IMR-90 (cell line): ENCODE data around the gene ISG20L2. TPM values are rescaled to one million over a fixed set of nuclear protein-coding genes. Genes with fewer than 3 reads are reported as not detected.
A peak's percentile ranks its signal among the peaks of the same experiment; 100 is the strongest.

Experiments used
- ATAC-seq: fragments of 200-7000 bp; cut with Tn5 transposase; 2 replicates; pipeline ENCODE4 v1.9.1; 2020; ENCODE audit warnings: low read depth, mild to moderate bottlenecking, moderate library complexity
- BruUV-seq: library from RNA; stranded (reverse); fragments of 400-500 nt; replicated peaks from 2 replicates; lab custom pipeline; 2021; lab: Mats Ljungman, UMichigan
- CTCF ChIA-PET: fragments of 300-600 bp; formaldehyde crosslinking; extraction: SDS; loops from one replicate; lab custom pipeline; 2021; ENCODE audit warnings: antibody characterized with exemption; lab: Yijun Ruan, JAX
- POLR2A ChIA-PET: fragments of 300-600 bp; sonication (Branson Sonifier 250); formaldehyde crosslinking; loops from one replicate; lab custom pipeline; 2022; ENCODE audit warnings: antibody characterized with exemption; ENCODE audit not compliant: unreplicated experiment; lab: Charles Lee
- DNase-seq: peaks from one replicate; pipeline ENCODE4 v3.0.0; 2013
- H2AFZ ChIP-seq: replicated peaks from 2 replicates; pipeline ENCODE3; 2013; ENCODE audit warnings: low read length, mild to moderate bottlenecking; ENCODE audit not compliant: poor library complexity
- H2AK5ac ChIP-seq: 2 replicates; pipeline ENCODE4 v1.6.1; 2013; ENCODE audit warnings: low read depth, low read length, inconsistent platforms
- H2AK9ac ChIP-seq: replicated peaks from 2 replicates; pipeline ENCODE3; 2013; ENCODE audit warnings: mild to moderate bottlenecking, low read depth, low read length, moderate library complexity; ENCODE audit not compliant: poor library complexity
- H2BK120ac ChIP-seq: 2 replicates; pipeline ENCODE4 v1.6.1; 2013; ENCODE audit warnings: low read depth, low read length, inconsistent platforms
- H2BK15ac ChIP-seq: 3 replicates; pipeline ENCODE4 v1.6.1; 2013; ENCODE audit warnings: low read depth, low read length, inconsistent platforms
- H2BK20ac ChIP-seq: 2 replicates; pipeline ENCODE4 v1.6.1; 2013; ENCODE audit warnings: low read depth, mild to moderate bottlenecking, inconsistent platforms, low read length, moderate library complexity
- H2BK5ac ChIP-seq: 2 replicates; pipeline ENCODE4 v1.6.1; 2013; ENCODE audit warnings: mild to moderate bottlenecking, low read depth, low read length, inconsistent platforms; ENCODE audit not compliant: poor library complexity, severe bottlenecking
- H3K14ac ChIP-seq: replicated peaks from 2 replicates; pipeline ENCODE4 v1.6.1; 2013; ENCODE audit warnings: low read depth, low read length, inconsistent platforms
- H3K18ac ChIP-seq: 2 replicates; pipeline ENCODE4 v1.6.1; 2013; ENCODE audit warnings: low read depth, low read length, control low read depth
- H3K23ac ChIP-seq: 2 replicates; pipeline ENCODE4 v1.6.1; 2013; ENCODE audit warnings: low read depth, low read length, inconsistent platforms
- H3K27ac ChIP-seq: 2 replicates; pipeline ENCODE4 v1.5.1; 2013; ENCODE audit warnings: mild to moderate bottlenecking, control low read depth, low read length; ENCODE audit not compliant: insufficient read depth
- H3K27me3 ChIP-seq: 2 replicates; pipeline ENCODE4 v1.6.1; 2013; ENCODE audit warnings: low read length; ENCODE audit not compliant: control insufficient read depth, insufficient read depth
- H3K36me3 ChIP-seq: 2 replicates; pipeline ENCODE4 v1.6.1; 2013; ENCODE audit warnings: low read length, mixed read lengths; ENCODE audit not compliant: control insufficient read depth, insufficient read depth
- H3K4ac ChIP-seq: 2 replicates; pipeline ENCODE4 v1.6.1; 2013; ENCODE audit warnings: low read depth, low read length, inconsistent platforms
- H3K4me1 ChIP-seq: 2 replicates; pipeline ENCODE4 v1.6.1; 2013; ENCODE audit warnings: low read length, mixed read lengths; ENCODE audit not compliant: control insufficient read depth, insufficient read depth
- H3K4me2 ChIP-seq: 2 replicates; pipeline ENCODE4 v1.6.1; 2013; ENCODE audit warnings: low read depth, mild to moderate bottlenecking, control low read depth, low read length, moderate library complexity
- H3K4me3 ChIP-seq: 2 replicates; pipeline ENCODE4 v1.5.1; 2013; ENCODE audit warnings: low read depth, mild to moderate bottlenecking, control low read depth, low read length, moderate library complexity; ENCODE audit not compliant: insufficient read depth
- H3K56ac ChIP-seq: 2 replicates; pipeline ENCODE4 v1.6.1; 2013; ENCODE audit warnings: low read length, inconsistent platforms; ENCODE audit not compliant: insufficient read depth; ENCODE audit errors: extremely low read depth
- H3K79me1 ChIP-seq, 2 experiments: 2 replicates each; pipeline ENCODE4 v1.6.1; 2013; ENCODE audit warnings: low read length in 2 of 2, inconsistent platforms in 1 of 2, low read depth in 1 of 2
- H3K9ac ChIP-seq: 2 replicates; pipeline ENCODE4 v1.6.1; 2013; ENCODE audit warnings: low read depth, low read length, control low read depth
- H3K9me1 ChIP-seq: 2 replicates; pipeline ENCODE4 v1.6.1; 2013; ENCODE audit warnings: low read length, inconsistent platforms; ENCODE audit not compliant: insufficient read depth
- H3K9me3 ChIP-seq: 2 replicates; pipeline ENCODE4 v1.6.1; 2013; ENCODE audit warnings: low read length; ENCODE audit not compliant: control insufficient read depth, insufficient read depth
- H4K20me1 ChIP-seq: 2 replicates; pipeline ENCODE4 v1.6.1; 2013; ENCODE audit warnings: low read length, inconsistent platforms; ENCODE audit not compliant: insufficient read depth
- H4K5ac ChIP-seq: 2 replicates; pipeline ENCODE4 v1.6.1; 2013; ENCODE audit warnings: mild to moderate bottlenecking, low read depth, low read length, control low read depth
- H4K8ac ChIP-seq, 2 experiments: 2 replicates each; pipeline ENCODE4 v1.6.1; 2013; ENCODE audit warnings: low read depth in 2 of 2, low read length in 2 of 2, control low read depth in 1 of 2, inconsistent platforms in 1 of 2
- H4K91ac ChIP-seq: 2 replicates; pipeline ENCODE4 v1.6.1; 2013; ENCODE audit warnings: low read depth, low read length, inconsistent platforms; ENCODE audit not compliant: insufficient read depth
- BHLHE40 ChIP-seq: fragments of 150-350 bp; IDR thresholded peaks from 2 replicates; pipeline ENCODE4 v1.6.1; 2016; ENCODE audit warnings: mild to moderate bottlenecking, low read depth, low read length
- CEBPB ChIP-seq: IDR thresholded peaks from 2 replicates; pipeline ENCODE4 v1.6.1; 2012; ENCODE audit warnings: low read depth, low read length, improper control_type of control experiment
- CHD1 ChIP-seq: IDR thresholded peaks from 2 replicates; pipeline ENCODE4 v1.6.1; 2012; ENCODE audit warnings: low read depth, low read length, improper control_type of control experiment
- FOS ChIP-seq: fragments of 150-350 bp; IDR thresholded peaks from 2 replicates; pipeline ENCODE4 v1.6.1; 2016; ENCODE audit warnings: low read depth, low read length
- MAFK ChIP-seq: IDR thresholded peaks from 2 replicates; pipeline ENCODE4 v1.6.1; 2012; ENCODE audit warnings: low read depth, low read length, improper control_type of control experiment
- MAZ ChIP-seq: IDR thresholded peaks from 2 replicates; pipeline ENCODE4 v1.6.1; 2012; ENCODE audit warnings: low read depth, mild to moderate bottlenecking, low read length, improper control_type of control experiment, moderate library complexity, borderline replicate concordance
- MXI1 ChIP-seq: IDR thresholded peaks from 2 replicates; pipeline ENCODE4 v1.6.1; 2012; ENCODE audit warnings: low read depth, mild to moderate bottlenecking, low read length, moderate library complexity, borderline replicate concordance
- NFE2L2 ChIP-seq: fragments of 150-350 bp; IDR thresholded peaks from 2 replicates; pipeline ENCODE4 v1.6.1; 2016; ENCODE audit warnings: low read depth, mild to moderate bottlenecking, low read length
- POLR2A ChIP-seq: IDR thresholded peaks from 2 replicates; pipeline ENCODE4 v1.6.1; 2012; ENCODE audit warnings: mild to moderate bottlenecking, low read depth, low read length
- RAD21 ChIP-seq: IDR thresholded peaks from 2 replicates; pipeline ENCODE4 v1.6.1; 2012; ENCODE audit warnings: low read length, improper control_type of control experiment
- RCOR1 ChIP-seq: IDR thresholded peaks from 2 replicates; pipeline ENCODE4 v1.6.1; 2012; ENCODE audit warnings: mild to moderate bottlenecking, low read length, improper control_type of control experiment; ENCODE audit not compliant: insufficient replicate concordance
- RFX5 ChIP-seq: IDR thresholded peaks from 2 replicates; pipeline ENCODE4 v1.8.0; 2012; ENCODE audit warnings: low read depth, mild to moderate bottlenecking, low read length, moderate library complexity
- SMC3 ChIP-seq: fragments of 150-350 bp; IDR thresholded peaks from 2 replicates; pipeline ENCODE4 v1.6.1; 2016; ENCODE audit warnings: low read depth, mild to moderate bottlenecking, antibody characterized with exemption, low read length, moderate library complexity
- WGBS, 2 experiments: methylation state at CpG; one replicate each; pipeline versions ENCODE4 v1.1.5 to v1.1.7; 2013; ENCODE audit warnings: missing lambda C conversion rate in 2 of 2; ENCODE audit not compliant: insufficient read length in 1 of 2; ENCODE audit errors: extremely low coverage in 2 of 2; 5-methylcytosine and 5-hydroxymethylcytosine counted together
- dilution Hi-C: fragments of 300-500 bp; cut with HindIII; formaldehyde crosslinking; loops from one replicate; pipeline ENCODE4 v1.14.3; 2018; ENCODE audit warnings: low sequenced_read_pairs; ENCODE audit not compliant: unreplicated experiment
- in situ Hi-C: fragments of 300-500 bp; cut with MboI; formaldehyde crosslinking; loops from 3 replicates; pipeline ENCODE4 v1.14.3; 2019; ENCODE audit warnings: low sequenced_read_pairs, inconsistent platforms, mixed read lengths
- intact Hi-C: fragments of 100-400 bp; cut with micrococcal nuclease; formaldehyde crosslinking; loops from 2 replicates; pipeline ENCODE4 v1.10.0; 2022
- polyA plus RNA-seq, 3 experiments: library from polyadenylated mRNA; depleted of rRNA; stranded (reverse); fragments of >200 nt; gene quantifications; 2 replicates each; pipeline ENCODE4 v1.2.3, GENCODE V29; 2012; ENCODE audit warnings: low replicate concordance in 1 of 3
- total RNA-seq: library from RNA; depleted of rRNA; stranded (reverse); fragments of >200 nt; gene quantifications from 2 replicates; pipeline ENCODE4 v1.2.3, GENCODE V29; 2012
- TF ChIP-seq, protein P1 (sequence below): conservative IDR thresholded peaks from 2 replicates; pipeline ENCODE4 v1.5.1; 2012; ENCODE audit warnings: mild to moderate bottlenecking, low read depth, low read length, improper control_type of control experiment
- TF ChIP-seq, protein P2 (sequence below): fragments of 150-350 bp; IDR thresholded peaks from 2 replicates; pipeline ENCODE4 v1.6.1; 2017; ENCODE audit warnings: mild to moderate bottlenecking, antibody characterized with exemption, low read length, low read depth
- TF ChIP-seq, protein P3 (sequence below): fragments of 150-350 bp; IDR thresholded peaks from 2 replicates; pipeline ENCODE4 v1.6.1; 2016; ENCODE audit warnings: low read depth, mild to moderate bottlenecking, low read length, moderate library complexity, borderline replicate concordance

Gene ISG20L2
- total and polyA plus RNA-seq, 2 of the 4 experiments (the other 2 are of a cell fraction) = 17.0 to 27.3 TPM

DNA sequence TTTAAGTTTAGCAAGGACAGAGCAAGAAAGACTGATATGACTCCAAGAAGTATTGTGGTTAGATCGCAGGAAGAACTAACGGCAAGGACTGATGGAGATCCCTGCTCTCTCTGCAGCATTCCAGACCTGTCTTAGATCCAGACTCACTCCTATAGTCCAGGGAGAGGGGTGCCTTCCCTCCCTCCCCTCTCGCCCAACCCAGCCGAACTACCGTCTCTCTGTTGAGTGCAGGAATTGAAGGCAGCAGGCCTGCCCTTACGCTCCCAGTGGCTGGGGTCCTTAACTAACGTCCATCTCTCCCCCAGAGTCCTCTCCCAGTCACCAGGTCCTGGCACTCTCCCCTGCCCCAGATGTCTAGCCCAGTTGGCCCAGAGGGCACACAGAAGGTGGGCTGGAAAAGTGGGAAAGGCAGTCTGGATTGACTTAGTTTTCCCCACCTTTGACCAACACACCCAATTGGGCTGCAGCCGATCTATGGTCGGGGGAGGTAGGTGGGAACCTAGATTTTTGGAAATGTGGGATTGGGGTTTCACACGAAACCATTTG lies 24.3 kb downstream of the ISG20L2 start:
- no peak overlapping the region for H3K56ac ChIP-seq
- H4K5ac ChIP-seq = no peak overlapping the region
- no peaks in the 10 kb centered on the region for H3K79me1 ChIP-seq
- H2BK20ac ChIP-seq = no peak overlapping the region
- H2BK15ac ChIP-seq = no peak overlapping the region
- H2AK9ac ChIP-seq = peak overlapping the region; percentile 14
- POLR2A ChIA-PET = no interaction called here
- in situ Hi-C loops (no loop called here), dilution Hi-C loops (no loop called here), intact Hi-C loops (no loop called here)
- ATAC-seq (no peak), DNase-seq (no peak)
- no peaks in the 10 kb centered on the region for H4K20me1 ChIP-seq
- H3K18ac ChIP-seq = no peak overlapping the region
- H3K9me3 ChIP-seq = no peaks in the 10 kb centered on the region
- H3K4me2 ChIP-seq = no peak overlapping the region; the same call in 1 of the 2 replicates
- H3K14ac ChIP-seq = no peak overlapping the region
- peaks cover 36% of the 10 kb centered on the region for H3K4me1 ChIP-seq
- TF ChIP-seq SMC3 (no peak), MXI1 (no peak), FOS (no peak), RFX5 (no peak), RCOR1 (no peak), RAD21 (no peak), CHD1 (no peak), MAZ (no peak), MAFK (no peak), POLR2A (no peak), NFE2L2 (no peak), CEBPB (no peak), BHLHE40 (no peak)
- TF ChIP-seq, protein P1, sequence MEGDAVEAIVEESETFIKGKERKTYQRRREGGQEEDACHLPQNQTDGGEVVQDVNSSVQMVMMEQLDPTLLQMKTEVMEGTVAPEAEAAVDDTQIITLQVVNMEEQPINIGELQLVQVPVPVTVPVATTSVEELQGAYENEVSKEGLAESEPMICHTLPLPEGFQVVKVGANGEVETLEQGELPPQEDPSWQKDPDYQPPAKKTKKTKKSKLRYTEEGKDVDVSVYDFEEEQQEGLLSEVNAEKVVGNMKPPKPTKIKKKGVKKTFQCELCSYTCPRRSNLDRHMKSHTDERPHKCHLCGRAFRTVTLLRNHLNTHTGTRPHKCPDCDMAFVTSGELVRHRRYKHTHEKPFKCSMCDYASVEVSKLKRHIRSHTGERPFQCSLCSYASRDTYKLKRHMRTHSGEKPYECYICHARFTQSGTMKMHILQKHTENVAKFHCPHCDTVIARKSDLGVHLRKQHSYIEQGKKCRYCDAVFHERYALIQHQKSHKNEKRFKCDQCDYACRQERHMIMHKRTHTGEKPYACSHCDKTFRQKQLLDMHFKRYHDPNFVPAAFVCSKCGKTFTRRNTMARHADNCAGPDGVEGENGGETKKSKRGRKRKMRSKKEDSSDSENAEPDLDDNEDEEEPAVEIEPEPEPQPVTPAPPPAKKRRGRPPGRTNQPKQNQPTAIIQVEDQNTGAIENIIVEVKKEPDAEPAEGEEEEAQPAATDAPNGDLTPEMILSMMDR = no peak
- TF ChIP-seq, protein P2, sequence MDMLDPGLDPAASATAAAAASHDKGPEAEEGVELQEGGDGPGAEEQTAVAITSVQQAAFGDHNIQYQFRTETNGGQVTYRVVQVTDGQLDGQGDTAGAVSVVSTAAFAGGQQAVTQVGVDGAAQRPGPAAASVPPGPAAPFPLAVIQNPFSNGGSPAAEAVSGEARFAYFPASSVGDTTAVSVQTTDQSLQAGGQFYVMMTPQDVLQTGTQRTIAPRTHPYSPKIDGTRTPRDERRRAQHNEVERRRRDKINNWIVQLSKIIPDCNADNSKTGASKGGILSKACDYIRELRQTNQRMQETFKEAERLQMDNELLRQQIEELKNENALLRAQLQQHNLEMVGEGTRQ = no peak
- TF ChIP-seq, protein P3, sequence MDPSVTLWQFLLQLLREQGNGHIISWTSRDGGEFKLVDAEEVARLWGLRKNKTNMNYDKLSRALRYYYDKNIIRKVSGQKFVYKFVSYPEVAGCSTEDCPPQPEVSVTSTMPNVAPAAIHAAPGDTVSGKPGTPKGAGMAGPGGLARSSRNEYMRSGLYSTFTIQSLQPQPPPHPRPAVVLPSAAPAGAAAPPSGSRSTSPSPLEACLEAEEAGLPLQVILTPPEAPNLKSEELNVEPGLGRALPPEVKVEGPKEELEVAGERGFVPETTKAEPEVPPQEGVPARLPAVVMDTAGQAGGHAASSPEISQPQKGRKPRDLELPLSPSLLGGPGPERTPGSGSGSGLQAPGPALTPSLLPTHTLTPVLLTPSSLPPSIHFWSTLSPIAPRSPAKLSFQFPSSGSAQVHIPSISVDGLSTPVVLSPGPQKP = no peak
- H3K4ac ChIP-seq = no peak overlapping the region
- no CpG with 5 or more reads among the region's 10 CpGs for WGBS, 2 experiments
- no peak overlapping the region for H2BK5ac ChIP-seq
- no peaks in the 10 kb centered on the region for H3K9me1 ChIP-seq
- no peak overlapping the region for H4K91ac ChIP-seq
- H2AFZ ChIP-seq = no peak overlapping the region
- H3K4me3 ChIP-seq = no peak overlapping the region
- no peak overlapping the region for H2BK120ac ChIP-seq
- H3K23ac ChIP-seq = no peak overlapping the region
- no peak overlapping the region for H3K9ac ChIP-seq
- no peak overlapping the region for H3K27ac ChIP-seq
- H2AK5ac ChIP-seq = peak overlapping the region; percentile 11; the same call in 1 of the 2 replicates
- no peak overlapping the region for H4K8ac ChIP-seq
- no TSS peak for BruUV-seq
- CTCF ChIA-PET = interaction anchor here (6.9 kb wide), 1 partner anchor 14 kb away, joined by 54 read pairs; no protein-coding TSS in a partner anchor
- no peaks in the 10 kb centered on the region for H3K36me3 ChIP-seq
- peaks cover 5% of the 10 kb centered on the region for H3K27me3 ChIP-seq
